ENCODE results near the gene DALRD3.

Gene DALRD3

DNA sequence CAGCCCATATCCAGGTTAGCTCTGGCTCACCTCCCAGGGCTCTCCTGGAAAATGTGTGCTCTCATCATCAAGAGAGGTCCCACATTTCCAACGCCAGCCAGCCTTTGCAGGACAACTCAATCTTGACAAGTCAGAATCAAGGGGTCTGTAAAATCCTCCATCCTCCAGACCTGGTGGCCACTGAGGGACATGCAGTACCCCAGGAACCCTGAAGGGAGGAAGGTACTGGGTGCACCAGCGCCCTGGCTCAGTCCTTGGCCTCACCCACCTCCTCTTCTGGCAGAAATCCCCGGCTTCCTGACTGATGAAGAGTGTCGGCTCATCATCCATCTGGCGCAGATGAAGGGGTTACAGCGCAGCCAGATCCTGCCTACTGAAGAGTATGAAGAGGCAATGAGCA is 17.2 kb downstream of the DALRD3 start:
- DNase-seq (ENCODE audit: low spot score) = no peak

DNA sequence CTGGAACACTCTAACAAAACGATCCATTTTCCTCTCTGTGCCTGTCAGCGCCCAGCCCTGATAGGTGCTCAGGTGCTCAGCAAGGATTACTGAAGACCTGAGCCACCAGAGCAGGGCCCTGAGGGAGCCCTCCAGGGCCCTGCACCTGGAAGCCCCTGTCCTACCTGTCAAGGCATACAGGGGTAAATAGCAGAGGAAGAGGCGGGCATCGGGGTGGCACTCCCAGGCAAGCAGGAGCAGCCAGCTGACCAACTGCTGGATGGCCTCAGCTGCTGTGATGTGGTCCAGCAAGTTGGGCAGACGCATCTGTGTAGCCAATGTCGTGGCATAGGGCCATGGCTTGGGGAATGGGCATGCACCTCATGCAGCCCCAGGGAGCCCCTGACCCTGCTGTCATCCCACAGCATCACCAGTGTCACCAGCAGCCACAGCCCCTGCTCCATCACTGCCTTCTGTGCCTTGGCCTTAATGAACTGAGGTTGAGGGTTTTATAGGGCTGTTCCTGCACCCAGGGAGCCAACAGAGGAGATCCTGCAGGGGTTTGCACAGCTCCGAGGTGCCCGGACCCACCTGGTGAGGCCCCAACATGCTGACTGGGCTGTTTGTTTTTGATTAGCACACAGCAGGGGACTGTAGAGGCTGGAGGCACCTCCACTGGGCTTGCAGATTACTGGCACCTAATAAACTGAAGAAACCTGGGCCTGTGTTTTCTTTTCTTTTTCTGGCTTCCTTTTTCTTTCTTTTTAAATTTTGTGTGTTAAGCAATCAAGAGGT is 19.1 kb downstream of the DALRD3 start:
- DNase-seq (ENCODE audit: low spot score) = no peak
- TF ChIP-seq, protein P1, sequence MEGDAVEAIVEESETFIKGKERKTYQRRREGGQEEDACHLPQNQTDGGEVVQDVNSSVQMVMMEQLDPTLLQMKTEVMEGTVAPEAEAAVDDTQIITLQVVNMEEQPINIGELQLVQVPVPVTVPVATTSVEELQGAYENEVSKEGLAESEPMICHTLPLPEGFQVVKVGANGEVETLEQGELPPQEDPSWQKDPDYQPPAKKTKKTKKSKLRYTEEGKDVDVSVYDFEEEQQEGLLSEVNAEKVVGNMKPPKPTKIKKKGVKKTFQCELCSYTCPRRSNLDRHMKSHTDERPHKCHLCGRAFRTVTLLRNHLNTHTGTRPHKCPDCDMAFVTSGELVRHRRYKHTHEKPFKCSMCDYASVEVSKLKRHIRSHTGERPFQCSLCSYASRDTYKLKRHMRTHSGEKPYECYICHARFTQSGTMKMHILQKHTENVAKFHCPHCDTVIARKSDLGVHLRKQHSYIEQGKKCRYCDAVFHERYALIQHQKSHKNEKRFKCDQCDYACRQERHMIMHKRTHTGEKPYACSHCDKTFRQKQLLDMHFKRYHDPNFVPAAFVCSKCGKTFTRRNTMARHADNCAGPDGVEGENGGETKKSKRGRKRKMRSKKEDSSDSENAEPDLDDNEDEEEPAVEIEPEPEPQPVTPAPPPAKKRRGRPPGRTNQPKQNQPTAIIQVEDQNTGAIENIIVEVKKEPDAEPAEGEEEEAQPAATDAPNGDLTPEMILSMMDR (IDR thresholded peaks at IDR 0.05; ENCODE audit: extremely low read depth, missing control alignments) = no peak

More for the DNA sequence above, 17.2 kb downstream of the DALRD3 start:
- TF ChIP-seq, protein P1 (IDR thresholded peaks at IDR 0.05; ENCODE audit: extremely low read depth, missing control alignments) = no peak

DNA sequence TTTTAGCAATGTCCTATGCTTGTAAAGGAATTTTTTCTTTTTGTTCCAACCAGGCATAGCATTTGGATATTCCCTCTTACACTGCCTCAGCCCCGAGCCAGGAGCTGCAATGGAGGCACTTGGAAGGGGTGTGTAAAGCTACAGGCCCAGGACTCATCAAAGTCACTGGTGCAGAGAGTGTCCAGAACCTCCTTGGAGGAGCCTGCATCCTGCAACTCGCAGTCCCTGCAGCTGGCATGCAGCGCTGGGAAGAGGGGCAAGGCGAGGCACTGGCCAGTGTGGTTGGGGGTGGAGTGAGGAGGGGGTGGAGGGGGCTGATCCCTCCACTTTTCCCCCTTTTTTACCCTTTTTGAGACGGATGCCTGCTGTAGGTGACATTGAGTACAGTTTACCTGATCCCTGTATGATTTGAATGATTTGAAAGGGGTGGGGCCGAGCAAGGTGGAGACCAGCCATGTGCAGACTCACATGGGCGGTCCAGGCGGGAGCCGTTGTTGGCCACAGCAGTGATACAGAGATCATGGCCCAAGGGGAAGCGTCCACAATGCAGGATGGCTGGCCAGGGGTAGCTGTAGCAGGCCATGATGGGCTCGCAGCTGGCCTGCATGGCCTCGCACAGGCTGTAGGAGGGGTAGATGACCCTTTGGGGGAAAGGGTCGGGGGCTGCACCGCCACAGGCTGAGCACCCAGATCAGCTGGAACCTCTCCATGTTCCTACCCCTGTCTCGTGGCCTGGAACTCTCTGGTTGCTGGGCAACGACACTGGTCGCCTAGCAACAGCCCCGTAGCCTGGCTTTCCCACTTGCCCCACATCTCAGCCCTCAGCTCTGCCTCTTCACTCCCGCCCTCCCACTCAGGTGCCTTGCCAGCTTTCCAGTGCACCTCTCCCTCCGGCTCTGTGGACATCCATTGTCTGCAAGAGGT is 20.4 kb downstream of the DALRD3 start:
- DNase-seq (ENCODE audit: low spot score) = no peak
- TF ChIP-seq, protein P1 (IDR thresholded peaks at IDR 0.05; ENCODE audit: extremely low read depth, missing control alignments) = no peak

DNA sequence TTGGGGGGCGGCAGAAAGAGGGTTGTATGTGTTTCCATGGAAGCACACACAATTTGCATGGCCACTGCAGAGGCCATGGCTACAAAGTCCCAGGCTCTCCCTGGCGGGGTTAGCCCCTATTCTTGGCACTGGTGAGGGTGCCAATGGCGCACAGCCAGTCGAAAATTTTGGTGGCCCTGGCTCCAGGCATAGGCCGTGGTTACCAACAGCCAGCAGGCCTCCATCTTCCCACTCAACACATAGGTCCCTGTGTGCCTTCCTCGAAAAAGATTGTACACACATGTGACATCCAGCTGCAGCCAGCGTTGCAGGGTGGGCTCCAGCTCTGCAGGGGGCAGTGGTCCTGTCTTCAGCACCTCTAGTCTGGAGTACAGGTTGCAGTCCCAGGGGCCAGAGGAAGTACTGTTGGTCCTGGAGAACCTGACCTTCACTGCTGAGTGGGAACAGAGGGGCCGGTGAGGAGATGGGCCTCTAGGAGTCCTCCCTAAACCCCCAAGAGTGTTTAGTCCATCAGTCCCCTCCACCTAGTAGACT is 21.2 kb downstream of the DALRD3 start:
- TF ChIP-seq, protein P1 (IDR thresholded peaks at IDR 0.05; ENCODE audit: extremely low read depth, missing control alignments) = no peak
- DNase-seq (ENCODE audit: low spot score) = no peak

DNA sequence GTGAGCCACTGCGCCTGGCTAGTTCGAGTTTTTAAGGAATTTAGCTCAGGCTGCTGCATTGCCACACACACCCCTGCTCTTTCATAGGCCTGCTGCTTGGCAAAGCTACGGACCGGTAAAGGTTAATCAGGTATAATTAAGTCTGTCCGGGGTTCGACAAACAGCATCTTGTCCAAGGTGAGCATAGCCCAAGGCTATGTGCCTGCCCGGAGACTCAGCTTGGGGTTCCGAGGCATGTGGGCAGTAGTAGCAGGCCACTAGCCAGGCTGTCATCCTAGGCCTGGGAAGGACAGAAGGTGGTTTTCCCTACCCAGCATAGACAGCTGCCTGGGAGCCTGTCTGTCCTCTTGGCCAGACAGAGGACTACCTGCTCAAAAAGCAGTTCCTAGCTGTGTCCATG is 21.7 kb downstream of the DALRD3 start:
- DNase-seq (ENCODE audit: low spot score) = no peak
- TF ChIP-seq, protein P1 (IDR thresholded peaks at IDR 0.05; ENCODE audit: extremely low read depth, missing control alignments) = no peak

- TF ChIP-seq, protein P1 (IDR thresholded peaks at IDR 0.05; ENCODE audit: extremely low read depth, missing control alignments) = no peak
- DNase-seq (ENCODE audit: low spot score) = no peak
Measured at GRCh38 chr3:48993834-48994233, 24.5 kb downstream of the DALRD3 start.

All from GM20000 (cell line).